ENCODE results near the gene CDK18.

GRCh38 chr1:205561501-205562203 is 57.2 kb downstream of the CDK18 start:
- TF ChIP-seq CTCF (IDR thresholded peaks at IDR 0.05), result no peak
- TF ChIP-seq POLR2AphosphoS5 (IDR thresholded peaks at IDR 0.05), result no peak
- no peak for TF ChIP-seq POLR2A (IDR thresholded peaks at IDR 0.05; ENCODE audit: low read depth)
- no peak for TF ChIP-seq EP300 (IDR thresholded peaks at IDR 0.05)
